T-helper 17 cell (primary cell): ENCODE measurements around the gene HOXD9. TPM values are rescaled to one million over a fixed set of nuclear protein-coding genes. Genes with fewer than 3 reads are reported as not detected.

ENCODE experiments used
- ATAC-seq: fragments of 150-1000 bp; cut with Tn5 transposase; 2 replicates; pipeline ENCODE4 v1.10.0; 2021; ENCODE audit warnings: mild to moderate bottlenecking, moderate library complexity
- DNase-seq, 3 donors: peaks; one replicate each; pipeline versions ENCODE4 v3.0.0 to v3.0.0-alpha.2; 2020 to 2021
- H3K9me3 ChIP-seq: one replicate; pipeline ENCODE4 v1.7.0; 2013; ENCODE audit warnings: low read length, mild to moderate bottlenecking; ENCODE audit not compliant: control insufficient read depth, poor library complexity, severe bottlenecking
- H3K27ac Mint-ChIP-seq: one replicate; pipeline ENCODE4 v1.8.0; 2022; ENCODE audit warnings: mild to moderate bottlenecking, moderate library complexity, mixed read lengths
- H3K27me3 Mint-ChIP-seq: one replicate; pipeline ENCODE4 v1.8.0; 2022; ENCODE audit warnings: mixed read lengths
- H3K36me3 Mint-ChIP-seq: one replicate; pipeline ENCODE4 v1.8.0; 2022; ENCODE audit warnings: low read depth, mixed read lengths
- H3K4me1 Mint-ChIP-seq: one replicate; pipeline ENCODE4 v1.8.0; 2022; ENCODE audit warnings: mild to moderate bottlenecking, mixed read lengths
- H3K4me3 Mint-ChIP-seq: one replicate; pipeline ENCODE4 v1.8.0; 2022; ENCODE audit warnings: mild to moderate bottlenecking, moderate library complexity, mixed read lengths
- total RNA-seq, 4 donors: library from RNA in 2 of 4; stranded (reverse) in 2 of 4; gene quantifications; one replicate each; pipeline ENCODE4 v1.2.3 and lab custom pipeline; 2022 to 2026

The HOXD9 gene
- total RNA-seq, 2 donors from 2014 or later, result not detected

DNA sequence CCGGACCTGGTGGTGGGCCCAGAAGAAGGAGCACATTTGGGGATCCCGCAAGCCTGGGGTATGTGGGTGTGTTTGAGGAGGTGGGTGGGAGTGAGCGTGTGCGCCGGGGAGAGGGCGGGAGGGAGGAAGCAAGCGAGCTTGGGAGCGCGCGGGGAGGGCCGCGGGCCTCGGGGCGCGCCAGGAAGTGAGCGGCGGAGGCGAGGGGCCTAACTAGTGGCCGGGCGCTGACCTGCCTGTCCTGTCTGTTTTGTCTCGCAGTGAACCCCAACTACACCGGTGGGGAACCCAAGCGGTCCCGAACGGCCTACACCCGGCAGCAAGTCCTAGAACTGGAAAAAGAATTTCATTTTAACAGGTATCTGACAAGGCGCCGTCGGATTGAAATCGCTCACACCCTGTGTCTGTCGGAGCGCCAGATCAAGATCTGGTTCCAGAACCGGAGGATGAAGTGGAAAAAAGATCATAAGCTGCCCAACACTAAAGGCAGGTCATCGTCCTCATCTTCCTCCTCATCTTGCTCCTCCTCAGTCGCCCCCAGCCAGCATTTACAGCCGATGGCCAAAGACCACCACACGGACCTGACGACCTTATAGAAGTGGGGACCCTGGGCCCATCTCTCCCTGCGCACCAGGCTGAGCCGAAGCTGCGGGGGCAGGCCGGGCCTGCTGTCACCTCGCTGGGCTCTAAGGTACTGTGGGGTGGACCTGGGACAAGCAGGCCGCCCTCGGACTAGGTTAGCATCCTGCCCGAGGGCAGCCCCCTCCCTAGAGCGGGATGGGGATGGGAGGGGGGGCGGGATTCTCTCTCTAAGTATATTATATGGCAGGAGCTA, 30.0 kb downstream of the HOXD9 start:
- Mint-ChIP-seq H3K27me3 (peaks cover 92% of the 10 kb centered on the region), H3K4me3 (no peak overlapping the region), H3K27ac (no peak overlapping the region), H3K4me1 (peaks cover 5% of the 10 kb centered on the region), H3K36me3 (peaks cover 2% of the 10 kb centered on the region)
- no peaks in the 10 kb centered on the region for H3K9me3 ChIP-seq
- DNase-seq (no peak), ATAC-seq (no peak)

DNA sequence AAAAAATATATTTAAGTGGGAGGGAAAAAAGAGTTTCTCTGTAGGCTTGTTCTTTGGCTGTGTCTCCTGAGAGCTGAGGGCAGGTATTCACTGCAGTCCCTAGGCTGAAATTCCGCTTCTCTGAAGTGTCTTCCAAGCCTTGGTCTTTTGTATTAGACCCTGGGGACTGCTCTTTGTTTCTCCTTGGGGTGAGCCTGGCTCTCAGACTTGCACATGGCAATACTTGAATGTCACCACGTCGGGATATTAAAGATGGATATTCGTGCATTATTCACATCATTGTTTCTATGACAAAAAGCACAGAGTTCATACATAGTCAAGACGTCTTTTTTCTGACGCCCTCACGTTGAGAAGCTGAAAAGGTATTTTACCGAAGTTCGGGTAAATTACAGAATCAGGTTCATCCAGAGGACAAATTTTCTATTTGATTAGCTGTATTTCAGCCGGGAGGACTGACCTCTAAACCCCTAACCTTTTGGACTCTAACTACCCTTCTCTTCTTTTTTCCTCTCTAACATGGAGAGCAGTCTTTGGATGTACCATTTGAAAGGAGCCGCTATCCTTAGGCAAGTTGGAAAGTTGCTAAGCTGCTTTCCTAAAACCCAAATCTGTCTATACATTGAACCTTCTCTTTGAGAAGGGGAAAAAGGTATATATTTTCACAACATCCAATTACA, 32.2 kb downstream of the HOXD9 start:
- Mint-ChIP-seq H3K27ac (no peak overlapping the region), H3K27me3 (peaks cover 86% of the 10 kb centered on the region), H3K4me3 (no peak overlapping the region), H3K36me3 (peaks cover 5% of the 10 kb centered on the region), H3K4me1 (peaks cover 7% of the 10 kb centered on the region)
- DNase-seq (no peak), ATAC-seq (no peak)
- no peaks in the 10 kb centered on the region for H3K9me3 ChIP-seq

DNA sequence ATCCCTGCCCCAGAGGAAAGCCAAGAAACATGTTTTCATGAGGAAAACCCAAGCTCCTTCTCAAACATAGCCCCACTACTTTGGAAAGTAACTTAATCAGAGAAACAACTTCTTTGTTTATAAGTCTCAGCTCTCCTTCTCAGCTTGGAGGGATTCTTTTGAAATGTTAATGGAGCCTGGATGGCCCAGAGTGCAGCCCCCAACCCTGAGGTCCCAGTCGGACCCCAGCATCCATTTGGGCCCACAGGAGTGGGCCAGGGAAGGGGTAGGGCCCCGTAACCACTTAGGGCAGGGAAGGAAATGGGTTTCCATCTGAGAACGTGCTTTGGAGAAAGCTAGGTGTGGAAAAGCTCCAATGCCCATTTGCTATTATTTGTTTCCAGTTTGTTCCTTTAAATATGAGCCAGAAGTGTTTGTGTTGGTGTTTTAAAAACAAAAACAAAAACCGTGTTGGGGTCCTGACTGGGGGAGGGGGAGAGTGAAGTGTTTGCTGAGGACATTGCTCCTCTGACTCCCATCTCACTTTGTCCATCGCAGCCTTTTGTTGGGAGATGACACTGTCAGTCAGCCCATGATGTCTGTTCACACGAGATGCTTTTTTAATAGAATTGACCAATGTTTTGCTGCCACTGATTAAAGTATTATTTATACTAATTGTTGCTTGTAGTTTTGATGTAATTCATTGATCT, 33.0 kb downstream of the HOXD9 start:
- Mint-ChIP-seq H3K27ac (no peak overlapping the region), H3K27me3 (peaks cover 83% of the 10 kb centered on the region), H3K36me3 (peaks cover 5% of the 10 kb centered on the region), H3K4me1 (peaks cover 7% of the 10 kb centered on the region), H3K4me3 (no peak overlapping the region)
- no peak for ATAC-seq
- no peak for DNase-seq
- no peaks in the 10 kb centered on the region for H3K9me3 ChIP-seq

DNA sequence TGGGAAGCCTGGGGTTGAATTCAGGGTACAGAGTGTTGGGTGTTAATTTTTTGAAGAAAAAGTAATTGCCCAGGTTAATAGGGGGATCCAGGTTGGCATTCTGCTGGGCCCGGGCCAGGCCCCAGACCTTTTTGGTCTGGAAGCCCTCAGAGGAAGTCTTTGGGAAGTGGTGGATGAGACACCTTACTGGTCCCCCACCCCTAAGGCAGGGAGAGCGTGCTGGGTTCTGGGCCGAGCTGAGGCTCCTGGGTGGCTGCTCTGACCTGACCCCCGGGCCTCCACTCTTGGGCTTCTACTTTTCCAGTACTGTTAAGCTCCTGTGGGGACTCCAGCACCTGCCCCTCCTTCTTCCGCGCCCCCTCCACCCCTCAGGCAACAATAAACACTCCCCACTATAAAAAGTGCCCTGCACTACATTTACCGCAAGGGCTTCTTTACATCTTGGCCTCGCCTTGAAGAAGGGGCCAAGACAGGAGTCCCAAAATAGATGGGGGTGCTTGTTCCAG, 33.8 kb downstream of the HOXD9 start:
- H3K36me3 Mint-ChIP-seq, result peaks cover 5% of the 10 kb centered on the region
- ATAC-seq (no peak), DNase-seq (no peak)
- H3K27ac Mint-ChIP-seq, result no peak overlapping the region
- no peaks in the 10 kb centered on the region for H3K9me3 ChIP-seq
- H3K4me1 Mint-ChIP-seq, result peaks cover 7% of the 10 kb centered on the region
- peak overlapping the region; percentile 3 for H3K4me3 Mint-ChIP-seq
- H3K27me3 Mint-ChIP-seq, result peaks cover 83% of the 10 kb centered on the region

DNA sequence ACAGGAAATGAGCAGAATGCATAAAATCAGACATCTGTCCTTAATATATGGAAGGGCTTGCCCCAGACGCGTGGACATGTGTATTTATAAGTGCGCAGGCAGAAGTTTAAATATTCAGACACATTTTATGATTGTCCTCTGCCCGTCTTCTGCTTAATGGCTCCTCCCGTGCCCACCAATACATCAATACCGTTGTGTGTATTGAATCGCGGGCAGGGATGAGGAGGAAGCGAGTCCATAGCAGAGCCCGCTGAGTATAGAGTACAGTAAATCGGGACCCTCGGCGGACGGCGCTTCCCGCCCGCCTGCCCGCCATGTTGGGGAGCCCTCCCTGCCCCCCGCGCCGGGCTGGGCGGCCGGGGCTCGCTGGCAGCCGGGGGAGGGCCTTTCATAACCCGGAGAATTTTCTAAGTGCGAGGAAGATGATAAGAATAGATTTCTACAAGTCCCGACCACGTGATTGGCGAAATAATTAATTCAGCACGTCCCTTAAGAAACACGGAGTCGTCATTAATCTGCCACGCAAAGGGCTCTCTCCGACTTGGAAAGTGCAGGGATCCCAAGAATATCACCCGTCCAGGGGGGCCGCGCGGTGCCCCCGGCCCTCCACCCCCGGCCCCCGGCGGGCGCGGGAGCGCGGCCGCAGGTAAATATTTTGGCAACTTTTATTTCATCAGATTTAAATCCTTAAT, 34.4 kb downstream of the HOXD9 start, which contains the start of gene HOXD3:
Gene HOXD3, plus strand, starts transcription at position 501 of the 692 bp plus-strand sequence. CDS start 11,808 bp downstream, outside the sequence.
- H3K9me3 ChIP-seq, result no peaks in the 10 kb centered on the region
- Mint-ChIP-seq H3K27ac (peak within 1 kb of the TSS; percentile 70), H3K4me1 (peaks cover 7% of the 10 kb centered on the region), H3K27me3 (peaks cover 87% of the 10 kb centered on the region), H3K36me3 (peaks cover 5% of the 10 kb centered on the region), H3K4me3 (peak within 1 kb of the TSS; percentile 45)
- DNase-seq, result no peak
- no peak for ATAC-seq

DNA sequence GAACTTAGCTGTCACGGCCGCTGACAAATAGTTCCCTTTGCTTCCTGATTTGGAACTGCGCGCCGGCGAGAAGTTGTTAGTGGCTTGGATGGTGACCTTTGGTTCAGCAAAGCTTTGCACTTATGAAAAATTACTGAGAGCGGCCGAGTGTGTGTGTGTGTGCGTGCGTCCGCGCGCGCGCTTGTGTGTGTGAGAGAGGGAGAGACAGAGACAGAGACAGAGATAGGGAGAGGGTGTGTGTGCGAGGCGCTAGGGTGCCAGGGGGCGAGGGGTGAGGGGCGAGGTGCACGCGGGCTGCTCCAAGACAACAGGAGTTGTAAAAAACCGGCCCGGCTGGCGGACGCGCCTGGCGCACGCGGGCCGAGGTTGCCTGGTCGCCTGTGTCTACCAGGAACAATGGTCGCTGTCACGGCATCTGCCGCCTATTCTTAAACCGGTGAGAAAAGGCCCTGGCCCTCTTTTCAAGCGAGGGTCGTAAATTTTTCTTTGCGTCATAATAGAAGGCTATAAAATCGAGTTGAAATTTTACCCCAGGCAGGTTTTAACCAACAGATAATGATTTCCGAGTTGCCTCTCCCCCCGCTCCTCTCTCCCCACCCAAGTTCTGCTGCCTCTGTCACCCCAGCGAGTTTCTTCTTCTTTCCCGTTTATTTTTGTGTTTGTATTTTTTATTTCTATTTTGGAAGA, 35.1 kb downstream of the HOXD9 start:
- ATAC-seq, result no peak

DNA sequence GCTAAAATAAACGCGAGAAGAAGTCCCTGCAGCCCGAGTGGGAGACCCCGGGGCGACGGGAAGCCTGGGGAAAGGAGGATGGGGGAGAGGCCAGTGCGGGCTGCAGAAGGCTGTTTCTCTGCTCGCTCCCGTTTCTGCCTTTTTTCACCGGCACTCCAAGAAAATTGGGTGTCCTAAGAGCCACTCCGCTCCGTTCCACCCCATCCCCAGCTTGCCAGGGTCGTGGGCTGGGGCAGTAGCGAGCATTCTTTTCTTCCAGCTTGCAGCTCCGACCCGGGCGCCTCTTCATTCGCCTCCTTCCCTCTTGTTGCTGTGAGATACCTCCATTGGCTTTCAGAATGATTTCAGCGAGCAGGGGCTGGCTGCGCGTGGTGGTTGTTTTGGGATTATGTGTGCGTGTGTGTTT, 35.7 kb downstream of the HOXD9 start:
- DNase-seq (no peak), ATAC-seq (no peak)
- peaks cover 4% of the 10 kb centered on the region for H3K9me3 ChIP-seq
- Mint-ChIP-seq H3K27me3 (peaks cover 89% of the 10 kb centered on the region), H3K27ac (peak overlapping the region; percentile 70), H3K36me3 (peaks cover 5% of the 10 kb centered on the region), H3K4me3 (peak overlapping the region; percentile 13), H3K4me1 (peaks cover 7% of the 10 kb centered on the region)

More for the DNA sequence above, 35.1 kb downstream of the HOXD9 start:
- peaks cover 5% of the 10 kb centered on the region for H3K36me3 Mint-ChIP-seq
- peaks cover 4% of the 10 kb centered on the region for H3K9me3 ChIP-seq
- no peak for DNase-seq
- H3K4me3 Mint-ChIP-seq, result peak overlapping the region; percentile 45
- peak overlapping the region; percentile 70 for H3K27ac Mint-ChIP-seq
- H3K4me1 Mint-ChIP-seq, result peaks cover 7% of the 10 kb centered on the region
- peaks cover 89% of the 10 kb centered on the region for H3K27me3 Mint-ChIP-seq

DNA sequence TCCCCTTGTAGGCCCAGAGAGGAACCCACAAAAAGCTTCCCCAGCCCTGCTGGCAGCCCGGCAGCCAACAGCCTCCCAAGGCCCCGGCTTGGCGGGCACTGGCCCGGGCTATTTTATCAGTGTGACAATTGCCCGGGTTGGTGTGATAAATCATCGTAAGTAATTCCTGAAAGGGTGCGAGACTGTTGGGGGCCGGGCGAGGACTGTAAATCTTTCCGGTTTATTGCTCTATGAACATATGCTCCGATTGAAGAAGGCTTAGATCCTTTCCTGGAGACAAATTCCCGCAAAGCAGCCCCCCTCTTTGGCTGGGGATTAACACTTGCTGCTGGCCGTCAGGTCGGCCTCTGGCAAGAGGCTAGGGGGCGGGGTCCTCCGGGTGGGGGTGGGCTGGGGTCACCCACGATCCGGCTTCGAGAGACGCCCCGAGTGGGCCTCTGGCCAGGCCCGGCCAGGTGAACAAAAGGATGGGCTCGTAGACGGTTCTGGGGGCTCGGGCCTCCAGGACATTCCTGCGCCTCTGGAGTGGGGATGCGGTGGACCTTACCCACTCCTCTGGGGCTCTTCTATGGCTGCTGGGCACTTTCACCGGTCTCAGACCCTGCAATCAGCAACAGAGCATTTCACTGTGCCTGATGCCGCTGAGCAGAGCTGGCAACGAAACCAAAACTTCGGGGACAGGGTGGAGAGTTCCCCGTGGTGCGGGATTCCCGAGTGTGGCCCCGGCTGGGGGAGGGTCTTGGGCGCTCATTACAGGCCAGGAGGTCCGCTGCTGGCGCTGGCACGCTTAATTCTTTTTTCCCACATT, 36.5 kb downstream of the HOXD9 start:
- Mint-ChIP-seq H3K4me1 (peaks cover 7% of the 10 kb centered on the region), H3K36me3 (peaks cover 5% of the 10 kb centered on the region), H3K4me3 (peak overlapping the region; percentile 63), H3K27me3 (peaks cover 89% of the 10 kb centered on the region), H3K27ac (peak overlapping the region; percentile 6)
- ATAC-seq (no peak), DNase-seq (no peak)
- peaks cover 4% of the 10 kb centered on the region for H3K9me3 ChIP-seq

DNA sequence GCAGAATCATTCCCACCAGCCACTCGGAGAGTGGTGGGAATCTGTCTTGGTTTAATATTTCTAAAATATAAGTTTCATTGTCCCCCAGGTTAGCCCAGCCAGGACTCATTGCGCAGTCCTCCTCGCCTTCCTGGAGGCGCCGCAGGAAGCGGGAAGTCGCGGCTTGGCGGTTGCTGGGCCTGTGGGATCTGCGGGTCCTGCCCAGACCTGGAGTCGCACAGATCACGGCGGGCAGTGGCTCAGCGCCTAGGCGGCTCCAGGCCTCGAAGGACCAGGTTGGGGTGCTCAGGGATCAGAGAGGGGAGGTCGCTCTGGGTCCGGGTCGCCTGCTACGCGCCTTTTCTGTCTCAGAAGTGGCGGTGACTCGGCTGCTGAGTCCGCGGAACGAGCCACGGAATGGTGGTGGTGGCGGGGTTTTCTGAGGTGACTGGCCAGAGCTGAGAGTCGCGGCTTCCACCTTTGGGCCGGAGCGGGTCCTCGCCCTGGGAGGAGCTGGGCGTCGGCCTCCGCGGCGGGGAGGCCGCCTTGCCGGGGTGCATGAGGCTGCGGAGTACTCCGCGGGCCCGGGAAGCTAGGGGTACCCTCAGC, 37.2 kb downstream of the HOXD9 start:
- DNase-seq (no peak), ATAC-seq (no peak)
- peaks cover 5% of the 10 kb centered on the region for H3K36me3 Mint-ChIP-seq
- H3K27me3 Mint-ChIP-seq, result peaks cover 89% of the 10 kb centered on the region
- H3K9me3 ChIP-seq, result peaks cover 4% of the 10 kb centered on the region
- peak overlapping the region; percentile 6 for H3K27ac Mint-ChIP-seq
- H3K4me1 Mint-ChIP-seq, result peaks cover 7% of the 10 kb centered on the region
- no peak overlapping the region for H3K4me3 Mint-ChIP-seq

DNA sequence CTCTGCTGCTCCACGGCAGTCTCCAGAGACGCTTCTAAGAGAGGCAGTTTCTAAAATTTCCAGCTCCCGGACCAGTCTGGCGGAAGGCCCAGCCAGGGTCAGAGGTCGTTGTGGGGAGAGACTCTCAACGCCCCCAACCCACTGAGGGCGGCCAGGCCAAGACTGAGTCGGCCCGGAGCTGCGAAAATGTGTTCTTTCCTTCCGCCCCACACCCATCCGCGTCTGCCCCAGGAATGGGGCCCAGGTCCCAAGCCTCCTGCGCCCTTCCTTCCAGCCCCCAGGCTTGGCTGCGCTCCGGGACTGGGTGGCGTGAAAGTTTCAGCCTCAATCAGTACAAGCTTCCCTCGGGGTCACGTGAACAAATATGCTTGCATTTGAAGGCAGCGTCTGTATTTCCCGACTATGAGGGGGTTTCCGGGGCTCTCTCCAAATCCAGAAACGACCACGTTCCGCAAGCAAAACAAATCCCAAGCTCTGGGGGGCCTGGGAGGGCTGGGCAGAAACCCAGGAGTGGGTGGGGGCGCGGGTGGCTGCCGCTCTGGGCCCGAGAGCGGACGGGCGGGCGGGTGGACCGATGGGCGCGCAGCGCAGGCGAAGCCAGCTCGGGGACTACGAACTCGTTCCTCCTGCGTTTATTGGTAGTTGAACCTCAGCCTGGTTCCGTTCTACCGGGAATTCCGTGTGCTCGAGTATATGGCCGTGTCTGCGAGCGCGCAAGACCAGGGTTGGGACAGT, 37.9 kb downstream of the HOXD9 start:
- peaks cover 5% of the 10 kb centered on the region for H3K36me3 Mint-ChIP-seq
- H3K4me3 Mint-ChIP-seq, result no peak overlapping the region
- no peak overlapping the region for H3K27ac Mint-ChIP-seq

More for the DNA sequence above, 37.9 kb downstream of the HOXD9 start:
- Mint-ChIP-seq H3K27me3 (peaks cover 89% of the 10 kb centered on the region), H3K4me1 (peaks cover 7% of the 10 kb centered on the region)
- ATAC-seq (no peak), DNase-seq (no peak)
- peaks cover 4% of the 10 kb centered on the region for H3K9me3 ChIP-seq
